Activated T-cell treated with anti-CD3 and anti-CD28 coated beads, Interleukin-2, amount 50 U/mL, for 4 hours (primary cell): ENCODE results near the gene LPCAT1. TPM values are rescaled to one million over a fixed set of nuclear protein-coding genes. Genes with fewer than 3 reads are reported as not detected.

Experiments
- ATAC-seq, 2 donors: fragments of 200-7000 bp; cut with Tn5 transposase; one replicate each; pipeline ENCODE4 v1.10.0; 2021
- DNase-seq: peaks from one replicate; pipeline ENCODE4 v3.0.0-alpha.2; 2020
- H3K27me3 Mint-ChIP-seq: one replicate; pipeline ENCODE4 v1.8.0; 2021; ENCODE audit warnings: low read depth, mixed read lengths
- H3K36me3 Mint-ChIP-seq: one replicate; pipeline ENCODE4 v1.8.0; 2022; ENCODE audit warnings: mixed read lengths; ENCODE audit not compliant: insufficient read depth
- H3K4me1 Mint-ChIP-seq: one replicate; pipeline ENCODE4 v1.8.0; 2021; ENCODE audit warnings: low read depth, mixed read lengths
- H3K4me3 Mint-ChIP-seq: one replicate; pipeline ENCODE4 v1.8.0; 2021; ENCODE audit warnings: mild to moderate bottlenecking, moderate library complexity, mixed read lengths
- H3K9me3 Mint-ChIP-seq: one replicate; pipeline ENCODE4 v1.8.0; 2021; ENCODE audit warnings: mixed read lengths
- total RNA-seq, 3 donors: library from RNA; stranded (reverse); gene quantifications; one replicate each; pipeline ENCODE4 v1.2.1, GENCODE V29; 2021

LPCAT1 gene
- total RNA-seq, 3 donors from 2014 or later = 60.6 to 76.8 (median 65.7) TPM

GRCh38 chr5:1447671-1448361 is 75.9 kb downstream of the LPCAT1 start:
- Mint-ChIP-seq H3K27me3 (peaks cover 49% of the 10 kb centered on the region), H3K4me3 (no peak overlapping the region)
- peak; percentile 25 to 26 for ATAC-seq

GRCh38 chr5:1446602-1447343 is 77.0 kb downstream of the LPCAT1 start:
- H3K9me3 Mint-ChIP-seq = no peaks in the 10 kb centered on the region
- ATAC-seq (no peak), DNase-seq (no peak)
- peaks cover 57% of the 10 kb centered on the region for H3K27me3 Mint-ChIP-seq
- peaks cover 31% of the 10 kb centered on the region for H3K4me1 Mint-ChIP-seq
- H3K36me3 Mint-ChIP-seq = no peaks in the 10 kb centered on the region
- no peak overlapping the region for H3K4me3 Mint-ChIP-seq

More at GRCh38 chr5:1447671-1448361, 75.9 kb downstream of the LPCAT1 start:
- DNase-seq = no peak
- Mint-ChIP-seq H3K9me3 (no peaks in the 10 kb centered on the region), H3K36me3 (no peaks in the 10 kb centered on the region), H3K4me1 (peaks cover 31% of the 10 kb centered on the region)

- Mint-ChIP-seq H3K27me3 (peaks cover 62% of the 10 kb centered on the region), H3K36me3 (no peaks in the 10 kb centered on the region), H3K4me1 (peaks cover 31% of the 10 kb centered on the region), H3K9me3 (peaks cover under 1% of the 10 kb centered on the region), H3K4me3 (no peak overlapping the region)
- DNase-seq = no peak
- peak in 1 of 2 donors; percentile 7 for ATAC-seq
These were observed 77.8 kb downstream of the LPCAT1 start for GRCh38 chr5:1445689-1446601.

DNA sequence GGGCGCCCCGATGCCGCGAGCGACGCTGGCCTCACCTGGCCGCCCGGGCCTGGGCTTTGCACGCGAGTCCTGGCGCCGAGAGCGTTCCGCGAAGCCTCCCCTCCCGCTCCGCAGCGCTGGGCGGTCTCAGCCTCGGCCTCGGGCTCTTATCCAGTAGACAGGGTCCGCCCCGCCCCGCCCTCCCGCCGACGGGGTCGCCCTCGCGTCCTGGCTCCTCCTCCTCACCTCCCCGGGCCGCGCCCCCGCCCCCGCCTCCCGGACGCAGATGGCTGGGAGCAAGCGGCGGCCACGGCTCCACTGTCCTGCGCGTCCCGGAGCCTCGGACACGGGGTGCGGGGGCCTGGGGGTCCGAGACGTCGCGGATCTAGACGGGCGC is 78.5 kb downstream of the LPCAT1 start, which contains the start of gene SLC6A3:
Gene SLC6A3 (minus strand): TSS at position 128 of the 376 bp plus-strand sequence. CDS start 2,243 bp downstream, outside the sequence.
- ATAC-seq = peak; percentile 30 to 48
- Mint-ChIP-seq H3K4me1 (peaks cover 31% of the 10 kb centered on the region), H3K27me3 (peaks cover 61% of the 10 kb centered on the region), H3K9me3 (peaks cover 7% of the 10 kb centered on the region), H3K36me3 (no peaks in the 10 kb centered on the region), H3K4me3 (peak within 1 kb of the TSS; percentile 42)
- DNase-seq = peak; percentile 36

- no peaks in the 10 kb centered on the region for H3K36me3 Mint-ChIP-seq
- DNase-seq = no peak
- ATAC-seq = no peak
- peaks cover 66% of the 10 kb centered on the region for H3K27me3 Mint-ChIP-seq
- H3K9me3 Mint-ChIP-seq = peaks cover 12% of the 10 kb centered on the region
- H3K4me1 Mint-ChIP-seq = peaks cover 31% of the 10 kb centered on the region
- H3K4me3 Mint-ChIP-seq = peak overlapping the region; percentile 42
These were observed 79.2 kb downstream of the LPCAT1 start for GRCh38 chr5:1444361-1445189.

- Mint-ChIP-seq H3K4me1 (peaks cover 30% of the 10 kb centered on the region), H3K9me3 (peaks cover 12% of the 10 kb centered on the region), H3K27me3 (peaks cover 63% of the 10 kb centered on the region), H3K4me3 (peak overlapping the region; percentile 33), H3K36me3 (no peaks in the 10 kb centered on the region)
- no peak for ATAC-seq
- DNase-seq = no peak
These were observed 79.8 kb downstream of the LPCAT1 start for GRCh38 chr5:1443991-1444360.

DNA sequence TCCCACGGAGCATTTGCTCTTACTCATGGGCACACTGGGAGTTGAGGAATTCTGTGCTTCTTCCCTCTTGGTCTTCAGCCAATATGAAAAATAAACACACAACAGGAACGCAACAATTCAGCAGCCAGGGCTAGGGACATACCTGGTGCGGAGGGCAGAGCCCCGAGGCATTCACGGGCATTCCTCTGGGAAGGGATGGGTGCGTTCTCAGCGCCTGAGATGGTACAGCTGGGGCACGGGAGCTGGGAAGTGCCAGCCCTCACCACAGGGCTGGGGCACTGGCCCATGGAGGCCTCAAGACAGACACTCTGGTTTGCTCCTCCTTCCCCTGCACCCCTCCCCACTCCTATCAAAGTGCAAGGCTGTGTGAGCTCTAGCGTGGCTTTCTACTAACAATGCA is 80.6 kb downstream of the LPCAT1 start:
- DNase-seq (no peak), ATAC-seq (no peak)
- Mint-ChIP-seq H3K27me3 (peaks cover 56% of the 10 kb centered on the region), H3K9me3 (peaks cover 12% of the 10 kb centered on the region), H3K4me3 (no peak overlapping the region), H3K36me3 (no peaks in the 10 kb centered on the region), H3K4me1 (peaks cover 22% of the 10 kb centered on the region)

DNA sequence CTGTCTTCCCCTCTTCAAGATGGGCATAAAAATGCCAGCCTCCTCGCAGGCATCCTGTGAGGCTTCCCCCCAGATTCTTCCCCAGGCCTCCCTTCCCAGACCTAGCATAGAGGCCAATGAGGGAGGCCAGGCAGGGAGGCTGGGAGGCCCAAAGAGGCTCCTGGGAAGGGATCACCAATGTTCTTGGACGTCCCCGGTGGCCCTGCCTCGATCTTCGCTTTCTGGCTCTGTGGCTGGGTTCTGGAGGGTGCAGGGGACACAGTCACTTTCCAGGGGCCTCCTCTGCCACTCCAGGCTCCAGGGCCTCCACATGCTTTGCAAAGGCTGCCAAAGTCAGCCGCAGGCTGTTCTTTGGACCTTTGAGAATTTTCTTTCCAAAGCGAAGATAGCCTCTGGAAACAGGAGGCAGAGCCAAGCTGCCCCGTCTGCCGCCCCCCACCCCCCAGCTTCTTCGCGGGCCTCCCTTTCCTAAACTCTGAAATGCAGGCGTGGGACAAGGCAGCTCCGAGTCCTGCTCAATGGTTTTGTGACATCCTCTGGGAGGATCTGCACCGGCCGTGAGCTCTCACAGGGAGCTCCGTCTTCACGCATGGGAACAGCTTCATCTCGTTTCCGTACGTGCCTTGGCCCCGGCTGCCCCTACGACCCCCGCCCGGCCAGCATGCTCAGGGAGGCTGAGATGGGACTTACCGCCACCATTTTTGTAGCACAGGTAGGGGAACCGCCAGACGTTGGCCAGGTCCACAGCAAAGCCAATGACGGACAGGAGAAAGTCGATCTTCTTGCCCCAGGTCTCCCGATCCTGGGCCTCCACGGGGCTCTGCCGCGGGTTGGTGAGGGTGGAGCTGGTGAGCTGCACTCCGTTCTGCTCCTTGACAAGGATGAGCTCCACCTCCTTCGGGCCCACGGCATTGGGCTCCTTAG is 81.3 kb downstream of the LPCAT1 start:
- peaks cover 55% of the 10 kb centered on the region for H3K27me3 Mint-ChIP-seq
- no peak overlapping the region for H3K4me3 Mint-ChIP-seq
- H3K9me3 Mint-ChIP-seq = peaks cover 12% of the 10 kb centered on the region
- DNase-seq (no peak), ATAC-seq (no peak)
- peaks cover 16% of the 10 kb centered on the region for H3K4me1 Mint-ChIP-seq
- no peaks in the 10 kb centered on the region for H3K36me3 Mint-ChIP-seq

DNA sequence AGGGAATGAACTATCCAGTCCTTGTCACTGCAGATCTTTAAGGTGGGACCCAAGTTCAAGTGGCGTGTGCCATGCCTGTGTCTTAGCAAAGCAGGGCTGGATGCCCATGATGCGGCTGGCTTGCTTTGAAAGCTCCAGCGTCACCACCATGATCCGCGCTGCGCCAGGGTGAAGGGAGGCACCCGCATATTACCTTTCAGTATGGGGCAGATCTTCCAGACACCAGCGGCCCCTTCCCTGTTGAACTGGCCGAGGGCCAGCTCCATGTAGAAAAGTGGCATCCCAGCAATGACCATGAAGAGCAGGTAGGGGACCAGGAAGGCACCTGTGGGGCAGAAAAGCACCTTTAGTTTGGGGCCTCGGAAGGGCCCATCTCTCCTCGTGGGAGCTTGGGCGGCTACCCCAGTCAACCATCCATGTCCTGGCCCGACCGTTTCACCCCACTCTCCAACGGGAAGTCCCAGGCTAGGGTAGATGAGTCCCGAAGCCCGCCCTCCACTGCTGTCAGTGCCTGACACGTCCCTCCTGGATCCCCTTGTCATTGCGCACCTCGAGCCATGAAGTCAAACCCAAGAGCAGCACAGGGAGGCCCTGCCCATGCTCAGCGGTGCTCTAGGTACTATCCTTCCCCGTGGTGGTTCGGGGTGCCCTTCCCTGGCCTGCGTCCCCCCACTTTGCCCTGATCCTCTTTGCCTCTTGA is 82.4 kb downstream of the LPCAT1 start:
- peaks cover 8% of the 10 kb centered on the region for H3K4me1 Mint-ChIP-seq
- DNase-seq (no peak), ATAC-seq (no peak)
- no peak overlapping the region for H3K4me3 Mint-ChIP-seq
- H3K36me3 Mint-ChIP-seq = no peaks in the 10 kb centered on the region
- H3K9me3 Mint-ChIP-seq = peaks cover 12% of the 10 kb centered on the region
- peaks cover 47% of the 10 kb centered on the region for H3K27me3 Mint-ChIP-seq

- peaks cover 46% of the 10 kb centered on the region for H3K27me3 Mint-ChIP-seq
These were observed 83.7 kb downstream of the LPCAT1 start for GRCh38 chr5:1440098-1440493.

GRCh38 chr5:1439388-1440097 is 84.2 kb downstream of the LPCAT1 start:
- H3K4me1 Mint-ChIP-seq = peaks cover 6% of the 10 kb centered on the region

More at GRCh38 chr5:1440098-1440493, 83.7 kb downstream of the LPCAT1 start:
- DNase-seq (no peak), ATAC-seq (no peak)
- H3K36me3 Mint-ChIP-seq = no peaks in the 10 kb centered on the region
- peaks cover 8% of the 10 kb centered on the region for H3K4me1 Mint-ChIP-seq
- H3K4me3 Mint-ChIP-seq = no peak overlapping the region
- peaks cover 12% of the 10 kb centered on the region for H3K9me3 Mint-ChIP-seq

GRCh38 chr5:1438871-1439270 is 84.9 kb downstream of the LPCAT1 start:
- Mint-ChIP-seq H3K4me3 (no peak overlapping the region), H3K9me3 (peaks cover 12% of the 10 kb centered on the region), H3K4me1 (peaks cover 1% of the 10 kb centered on the region), H3K27me3 (peaks cover 37% of the 10 kb centered on the region), H3K36me3 (no peaks in the 10 kb centered on the region)
- ATAC-seq (no peak), DNase-seq (no peak)

More at GRCh38 chr5:1439388-1440097, 84.2 kb downstream of the LPCAT1 start:
- no peak overlapping the region for H3K4me3 Mint-ChIP-seq
- H3K27me3 Mint-ChIP-seq = peaks cover 43% of the 10 kb centered on the region
- no peaks in the 10 kb centered on the region for H3K36me3 Mint-ChIP-seq
- no peak for ATAC-seq
- peaks cover 12% of the 10 kb centered on the region for H3K9me3 Mint-ChIP-seq
- no peak for DNase-seq
